HFF-Myc (cell line): ENCODE measurements around the gene ASB11.
"Not testable (repeated sequence)": the region's sequence is repeated elsewhere in the genome, so short reads cannot be mapped to it uniquely, and the experiment has no call there.

Experiments used
- DNase-seq: peaks from one replicate; pipeline ENCODE4 v3.0.0-alpha.2; 2011; ENCODE audit warnings: low read depth; ENCODE audit errors: extremely low read depth
- H3K4me3 ChIP-seq: replicated peaks from 2 replicates; pipeline ENCODE4 v1.5.1; 2011; ENCODE audit warnings: low read depth, mild to moderate bottlenecking, control low read depth, low read length
- TF ChIP-seq, protein P1 (sequence below): IDR thresholded peaks from 2 replicates; pipeline ENCODE4 v1.5.1; 2012; ENCODE audit warnings: mild to moderate bottlenecking, low read depth, low read length, control low read depth; ENCODE audit errors: missing control alignments

Gene ASB11

DNA sequence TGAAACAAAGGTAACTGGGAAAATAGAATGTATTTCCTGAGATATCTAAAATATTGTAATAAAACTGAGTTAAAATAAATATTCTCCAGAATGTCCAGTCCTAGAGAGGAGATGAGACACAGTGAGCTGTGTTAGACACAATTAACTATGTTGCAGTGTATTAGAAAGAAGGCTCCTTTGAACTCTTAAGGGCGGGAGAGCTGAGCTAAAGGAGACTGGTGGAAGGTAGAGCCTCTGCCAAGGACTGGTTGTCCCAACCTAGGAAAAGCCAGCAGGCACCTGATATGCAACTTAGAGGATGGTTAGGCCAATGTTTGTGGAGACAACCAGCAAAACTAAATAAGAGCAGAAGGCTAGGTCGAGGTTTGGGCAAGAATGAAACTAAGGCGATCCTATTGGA is 4.3 kb downstream of the ASB11 start:
- DNase-seq = no peak
- TF ChIP-seq, protein P1, sequence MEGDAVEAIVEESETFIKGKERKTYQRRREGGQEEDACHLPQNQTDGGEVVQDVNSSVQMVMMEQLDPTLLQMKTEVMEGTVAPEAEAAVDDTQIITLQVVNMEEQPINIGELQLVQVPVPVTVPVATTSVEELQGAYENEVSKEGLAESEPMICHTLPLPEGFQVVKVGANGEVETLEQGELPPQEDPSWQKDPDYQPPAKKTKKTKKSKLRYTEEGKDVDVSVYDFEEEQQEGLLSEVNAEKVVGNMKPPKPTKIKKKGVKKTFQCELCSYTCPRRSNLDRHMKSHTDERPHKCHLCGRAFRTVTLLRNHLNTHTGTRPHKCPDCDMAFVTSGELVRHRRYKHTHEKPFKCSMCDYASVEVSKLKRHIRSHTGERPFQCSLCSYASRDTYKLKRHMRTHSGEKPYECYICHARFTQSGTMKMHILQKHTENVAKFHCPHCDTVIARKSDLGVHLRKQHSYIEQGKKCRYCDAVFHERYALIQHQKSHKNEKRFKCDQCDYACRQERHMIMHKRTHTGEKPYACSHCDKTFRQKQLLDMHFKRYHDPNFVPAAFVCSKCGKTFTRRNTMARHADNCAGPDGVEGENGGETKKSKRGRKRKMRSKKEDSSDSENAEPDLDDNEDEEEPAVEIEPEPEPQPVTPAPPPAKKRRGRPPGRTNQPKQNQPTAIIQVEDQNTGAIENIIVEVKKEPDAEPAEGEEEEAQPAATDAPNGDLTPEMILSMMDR = no peak

DNA sequence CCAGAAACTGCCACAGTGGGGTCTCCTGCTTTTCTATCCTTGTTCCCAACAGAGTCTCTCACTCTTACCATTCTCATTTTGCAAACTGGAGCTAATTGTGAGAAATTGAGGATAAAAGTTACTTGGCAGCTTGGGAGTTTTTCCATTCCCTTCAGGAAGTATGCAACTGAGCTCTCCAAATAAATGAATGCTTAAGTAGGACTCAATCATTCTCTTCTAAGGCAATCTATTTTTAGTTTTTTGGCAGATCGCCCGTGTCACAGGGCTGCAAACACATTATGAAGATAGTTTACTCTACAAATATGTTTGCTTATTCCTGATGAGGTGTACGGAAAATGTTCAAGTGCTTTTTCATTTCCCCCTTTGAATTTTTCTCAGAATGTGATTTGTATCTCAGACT is 5.3 kb downstream of the ASB11 start:
- TF ChIP-seq, protein P1 = no peak
- H3K4me3 ChIP-seq = no peak overlapping the region
- no peak for DNase-seq

More for the DNA sequence above, 4.3 kb downstream of the ASB11 start:
- H3K4me3 ChIP-seq = no peak overlapping the region

DNA sequence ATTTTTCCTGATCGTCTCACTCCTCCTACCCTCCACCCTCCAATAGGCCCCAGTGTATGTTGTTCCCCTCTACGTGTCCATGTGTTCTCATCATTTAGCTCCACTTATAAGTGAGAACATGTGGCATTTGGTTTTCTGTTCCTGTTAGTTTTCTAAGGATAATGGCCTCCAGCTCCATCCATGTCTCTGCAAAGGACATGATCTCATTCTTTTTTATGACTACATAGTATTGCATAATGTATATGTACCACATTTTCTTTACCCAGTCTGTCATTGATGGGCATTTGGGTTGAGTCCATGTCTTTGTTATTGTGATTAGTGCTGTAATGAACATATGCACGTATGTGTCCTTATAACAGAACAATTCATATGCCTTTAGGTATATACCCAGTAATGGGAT is 9.5 kb downstream of the ASB11 start:
- DNase-seq, H3K4me3 ChIP-seq: not testable (repeated sequence)

DNA sequence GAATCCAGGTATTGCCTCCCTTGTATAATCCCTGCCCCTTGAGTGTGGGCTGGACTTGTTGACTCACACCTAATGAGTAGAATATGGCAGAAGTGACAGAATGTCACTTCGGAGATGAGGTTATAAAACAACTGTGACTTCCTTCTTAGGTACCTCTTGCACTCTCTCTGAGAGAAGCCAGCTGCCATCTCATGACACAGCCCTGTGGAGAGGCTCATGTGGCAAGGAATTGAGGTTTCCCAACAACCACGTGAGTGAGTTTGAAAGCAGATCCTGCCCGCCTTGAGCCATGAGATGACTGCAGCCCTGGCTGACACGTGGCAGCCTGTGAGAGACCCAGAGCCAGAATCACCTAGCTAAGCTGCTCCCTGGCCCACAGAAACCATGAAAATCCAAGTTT is 13.5 kb downstream of the ASB11 start:
- no peak for DNase-seq
- H3K4me3 ChIP-seq = no peak overlapping the region
- TF ChIP-seq, protein P1 = no peak

DNA sequence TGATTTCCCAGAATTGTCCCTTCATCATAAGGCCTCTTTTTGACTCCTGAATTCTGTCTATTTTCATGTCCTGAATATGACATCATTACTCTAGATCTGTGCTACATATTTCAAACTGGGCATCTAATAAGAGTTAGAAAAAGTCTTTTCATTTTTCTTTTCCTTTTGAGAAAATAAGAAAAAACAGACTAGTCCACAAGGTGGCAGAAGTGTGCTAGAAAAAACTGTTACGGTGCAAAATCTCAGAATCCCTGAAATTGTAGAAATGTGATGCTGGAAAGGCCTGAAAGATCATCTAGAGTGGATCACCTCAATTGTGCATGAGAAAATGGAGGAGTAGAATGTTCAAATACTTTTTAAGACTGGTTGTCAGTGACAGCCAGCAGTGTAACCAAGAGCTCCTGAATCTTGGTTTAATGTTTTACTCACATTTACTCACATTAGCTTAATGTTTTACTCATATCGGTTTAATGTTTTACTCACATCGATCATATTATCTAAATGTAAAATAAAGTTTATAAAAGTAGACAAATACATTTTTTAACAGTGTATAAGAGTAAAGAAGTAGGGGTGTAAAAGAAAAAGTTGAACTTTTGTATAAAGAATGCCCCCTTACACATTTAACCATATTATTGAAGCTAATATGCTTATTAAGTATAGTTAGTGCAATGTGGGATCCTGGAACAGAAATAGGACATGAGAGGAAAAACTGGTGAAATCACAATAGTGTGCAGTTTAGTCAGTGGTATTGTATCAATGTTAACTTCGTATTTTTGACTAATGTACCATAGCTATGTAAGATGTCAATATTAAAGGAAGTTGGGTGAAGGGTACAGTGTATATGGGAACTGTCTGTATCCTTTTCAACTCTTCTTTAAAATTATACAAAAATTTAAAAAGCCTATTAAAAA is 15.2 kb downstream of the ASB11 start:
- no peak overlapping the region for H3K4me3 ChIP-seq
- TF ChIP-seq, protein P1 = peak; percentile 22
- DNase-seq = no peak

DNA sequence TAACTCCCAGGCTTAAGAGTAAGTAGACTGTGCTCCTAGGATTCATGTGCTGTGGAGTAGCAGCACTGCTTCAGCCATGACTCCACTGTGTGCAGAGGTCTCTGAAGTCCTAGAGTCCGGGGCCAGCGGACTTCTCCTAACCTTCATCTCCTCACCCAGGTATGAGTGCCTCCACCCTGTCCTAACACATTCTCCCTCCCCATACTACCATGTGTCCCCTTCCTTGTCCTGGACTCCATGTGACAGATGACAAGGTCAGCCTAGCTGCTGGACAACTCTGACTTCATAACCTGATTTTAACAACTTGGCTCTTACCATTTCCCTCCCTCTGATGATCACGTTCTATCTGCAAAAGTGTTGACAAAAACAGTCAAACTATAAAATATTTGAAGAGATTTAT is 16.7 kb downstream of the ASB11 start:
- DNase-seq = no peak
- H3K4me3 ChIP-seq = no peak overlapping the region
- TF ChIP-seq, protein P1 = no peak

DNA sequence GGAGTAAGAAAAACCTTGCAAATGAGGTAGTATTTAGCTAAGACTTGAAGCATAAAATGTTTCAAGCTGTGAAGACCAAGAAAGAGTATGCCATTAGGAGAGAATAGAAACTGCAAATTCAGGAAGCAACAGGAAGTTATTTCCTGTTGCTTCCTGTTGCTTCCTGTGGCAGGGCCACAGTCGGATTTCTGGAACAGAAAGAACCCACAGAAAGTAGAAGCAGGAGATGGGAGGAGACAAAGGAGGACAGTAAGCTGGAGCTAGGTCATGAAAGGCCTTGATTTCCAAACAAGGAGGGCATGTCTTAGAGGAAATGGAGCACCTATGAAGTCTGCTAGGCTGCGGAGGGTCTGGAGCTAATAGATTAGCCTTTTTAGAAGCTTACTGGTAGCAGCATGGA is 17.2 kb downstream of the ASB11 start:
- no peak for DNase-seq
- TF ChIP-seq, protein P1 = no peak
- no peak overlapping the region for H3K4me3 ChIP-seq
